HG03280 (cell line): Measurements from ENCODE around the gene EFCAB8.

ENCODE experiments used
- ATAC-seq: cut with Tn5 transposase; IDR thresholded peaks from one replicate; pipeline ENCODE4 v1.9.1; 2021; ENCODE audit warnings: mild to moderate bottlenecking, moderate library complexity; ENCODE audit not compliant: unreplicated experiment

EFCAB8 gene

DNA sequence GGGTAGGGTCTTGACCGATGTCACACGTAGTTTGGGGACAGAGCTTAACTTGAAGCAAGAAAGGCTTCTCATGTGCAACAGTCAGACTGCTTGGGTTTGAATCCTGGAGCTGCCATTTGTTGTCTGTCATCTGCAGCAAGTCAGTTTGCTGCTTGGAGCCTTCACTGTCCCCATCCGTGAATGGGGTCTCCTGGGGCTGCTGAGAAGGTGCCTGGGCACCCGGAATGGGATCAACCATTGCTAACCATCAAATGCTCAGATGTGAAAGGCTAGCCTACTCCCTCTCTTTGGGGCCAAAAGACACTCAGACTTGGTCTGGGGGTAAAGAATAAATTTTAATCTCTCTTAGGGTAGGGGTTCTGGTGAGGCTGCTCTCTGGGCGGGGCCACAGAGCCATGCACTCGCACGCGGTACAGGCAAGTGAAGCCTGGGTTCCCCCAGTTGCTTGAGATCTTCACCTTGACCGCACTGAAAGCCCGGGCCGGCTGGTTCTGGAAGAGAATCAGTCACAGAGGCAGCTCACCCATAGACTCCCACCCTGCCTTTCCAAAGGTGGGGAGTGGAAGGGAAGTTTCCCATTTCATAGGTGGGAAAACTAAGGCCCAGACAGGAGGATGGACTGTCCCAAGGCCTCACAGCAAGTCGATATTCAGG lies 124.9 kb downstream of the EFCAB8 start:
- no peak for ATAC-seq

DNA sequence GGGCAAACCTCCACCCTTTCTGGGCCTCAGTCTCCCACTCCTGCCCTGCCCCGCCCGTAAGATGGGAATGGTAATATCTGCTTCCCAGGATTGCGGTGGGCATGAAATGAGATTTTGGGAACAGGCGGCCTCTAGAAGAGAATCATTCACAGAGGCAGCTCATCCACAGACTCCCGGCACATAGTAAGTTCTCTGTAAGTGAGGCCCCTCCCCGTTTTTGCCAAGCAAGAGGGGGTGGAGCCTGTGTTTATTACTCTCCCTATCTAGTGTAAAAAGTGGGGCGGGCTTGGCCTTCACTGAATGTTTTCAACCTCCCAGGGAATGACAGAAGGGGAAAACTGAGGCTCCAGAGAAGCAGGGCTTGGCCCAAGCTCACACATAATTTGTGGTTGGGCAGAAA lies 125.5 kb downstream of the EFCAB8 start:
- ATAC-seq, result no peak

GRCh38 chr20:32984631-32985354 lies 126.1 kb downstream of the EFCAB8 start:
- ATAC-seq, result no peak

DNA sequence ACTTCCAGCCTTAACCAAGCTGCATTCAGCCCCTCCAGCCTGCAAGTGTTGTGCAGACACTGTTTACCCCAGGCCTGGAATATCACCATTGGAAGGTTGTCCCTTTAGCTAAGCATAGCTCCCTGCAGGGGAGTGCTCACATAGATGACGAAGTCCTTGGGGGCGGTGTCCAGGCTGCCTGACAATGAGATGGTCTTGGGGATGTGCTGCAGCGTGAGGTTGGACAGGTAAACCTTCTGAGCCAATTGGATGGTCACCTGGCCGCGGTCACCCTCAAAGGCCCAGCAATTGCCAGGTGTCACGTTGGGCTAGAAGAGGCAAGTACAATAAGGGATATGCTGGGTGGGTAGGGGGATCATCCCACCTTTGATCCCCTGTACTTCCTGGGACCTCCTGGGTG lies 126.9 kb downstream of the EFCAB8 start:
- ATAC-seq, result no peak

DNA sequence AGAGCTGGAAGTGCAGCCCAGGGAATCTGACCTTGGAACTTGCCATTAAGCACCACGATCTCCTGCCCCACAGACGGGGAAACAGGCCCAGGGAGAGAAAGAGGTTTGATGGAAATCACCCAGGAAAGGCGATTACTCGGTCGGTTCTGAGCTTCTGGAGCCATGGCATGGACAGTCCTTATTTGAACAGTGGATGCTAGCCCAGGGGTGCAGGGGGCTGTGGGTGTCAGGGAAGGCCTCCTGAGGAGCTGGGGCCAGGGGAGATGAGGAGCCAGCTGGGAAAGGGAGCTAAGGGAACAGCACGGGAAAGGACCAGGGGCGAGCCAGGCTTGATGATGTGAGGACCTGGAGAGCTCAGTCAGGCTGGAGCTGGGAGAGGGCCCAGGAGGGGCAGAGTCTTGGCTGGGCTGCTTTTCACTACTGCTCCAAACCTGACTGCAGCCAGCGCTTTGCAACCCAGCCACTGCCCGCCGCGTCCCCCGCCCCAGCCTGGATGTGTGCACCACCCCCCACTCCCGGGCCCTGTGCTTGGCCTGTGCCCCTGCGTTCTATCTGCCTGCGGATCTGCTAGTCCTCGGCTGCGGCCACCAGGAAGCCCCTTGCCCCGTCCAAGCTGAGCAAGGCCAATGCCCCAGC lies 127.7 kb downstream of the EFCAB8 start:
- no peak for ATAC-seq

- ATAC-seq, result no peak
Observed at GRCh38 chr20:32987044-32987825, 128.5 kb downstream of the EFCAB8 start.

DNA sequence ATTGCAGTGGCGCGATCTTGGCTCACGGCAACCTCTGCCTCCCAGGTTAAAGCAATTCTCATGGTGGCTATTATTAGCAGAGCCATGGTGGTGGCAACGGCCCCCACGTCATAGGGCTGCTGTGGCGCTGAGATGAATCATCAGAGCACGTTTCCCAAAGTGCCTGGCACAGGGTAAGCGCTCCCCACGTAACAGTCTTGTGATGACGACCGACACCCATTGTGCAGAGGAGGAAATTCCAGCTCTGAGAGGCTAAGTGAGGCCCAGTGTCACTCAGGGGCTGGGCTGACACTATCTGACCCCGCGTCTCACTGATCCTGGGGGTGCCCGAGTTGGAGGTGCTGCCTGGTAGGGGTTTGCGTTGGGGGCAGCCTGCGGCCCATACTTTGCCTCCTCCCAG lies 129.3 kb downstream of the EFCAB8 start:
- no peak for ATAC-seq

DNA sequence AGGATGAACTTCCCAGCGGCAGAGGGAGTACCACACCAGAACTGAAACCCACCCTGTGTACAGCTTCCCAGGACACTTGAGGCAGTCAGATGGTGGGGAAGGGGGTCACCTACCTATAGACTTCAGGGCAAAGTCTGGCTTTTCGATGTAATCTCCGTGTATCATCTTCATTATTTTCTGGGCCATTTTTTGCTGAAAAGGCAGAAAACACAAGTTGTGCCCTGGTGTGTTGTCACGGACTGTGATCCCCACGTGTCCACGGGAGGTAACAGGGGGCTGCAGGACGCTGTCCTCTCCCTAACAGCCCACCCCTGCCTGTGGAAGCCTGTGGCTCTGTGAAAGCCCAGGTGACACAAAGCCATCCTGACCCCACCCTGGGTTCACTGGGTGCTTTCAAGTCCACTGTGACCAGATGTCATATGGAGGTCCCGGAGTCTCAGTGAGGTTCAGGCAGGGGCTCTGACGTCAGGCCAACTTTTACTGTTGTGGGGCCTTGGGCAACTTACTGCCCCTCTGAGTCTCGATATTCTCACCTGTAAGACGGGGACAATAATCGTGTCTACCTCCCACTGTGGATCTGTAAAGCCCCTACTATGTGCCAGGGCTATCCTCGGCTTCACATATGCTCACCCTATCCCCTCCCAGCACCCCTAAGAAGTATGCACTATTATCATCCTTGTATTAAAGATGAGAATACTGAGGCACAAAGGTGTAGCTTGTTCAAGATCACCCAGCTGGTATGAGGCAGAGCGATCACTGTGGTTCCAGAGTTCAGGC lies 131.0 kb downstream of the EFCAB8 start:
- no peak for ATAC-seq

- ATAC-seq, result no peak
Observed at GRCh38 chr20:32990426-32990825, 131.7 kb downstream of the EFCAB8 start.

DNA sequence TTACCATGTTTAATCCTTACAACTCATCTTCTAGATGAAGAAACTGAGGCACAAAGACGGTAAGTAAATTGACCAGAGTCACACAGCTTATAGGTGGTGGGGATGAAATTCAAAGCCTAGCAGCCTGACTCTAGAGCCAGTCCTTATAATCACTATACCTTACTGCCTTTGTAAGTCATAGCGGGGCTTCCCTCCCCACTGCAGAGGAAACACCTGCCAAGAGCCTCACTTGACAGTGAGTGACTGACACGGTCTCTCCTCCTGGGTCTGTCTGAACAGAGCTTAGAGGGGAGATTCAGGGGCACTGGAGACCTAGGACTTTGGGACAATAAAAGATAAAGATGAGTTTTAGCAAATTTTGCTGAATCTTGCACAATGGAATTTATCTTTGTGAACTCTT lies 132.7 kb downstream of the EFCAB8 start:
- ATAC-seq, result no peak

- ATAC-seq, result no peak
Observed at GRCh38 chr20:32991792-32992641, 133.3 kb downstream of the EFCAB8 start.

DNA sequence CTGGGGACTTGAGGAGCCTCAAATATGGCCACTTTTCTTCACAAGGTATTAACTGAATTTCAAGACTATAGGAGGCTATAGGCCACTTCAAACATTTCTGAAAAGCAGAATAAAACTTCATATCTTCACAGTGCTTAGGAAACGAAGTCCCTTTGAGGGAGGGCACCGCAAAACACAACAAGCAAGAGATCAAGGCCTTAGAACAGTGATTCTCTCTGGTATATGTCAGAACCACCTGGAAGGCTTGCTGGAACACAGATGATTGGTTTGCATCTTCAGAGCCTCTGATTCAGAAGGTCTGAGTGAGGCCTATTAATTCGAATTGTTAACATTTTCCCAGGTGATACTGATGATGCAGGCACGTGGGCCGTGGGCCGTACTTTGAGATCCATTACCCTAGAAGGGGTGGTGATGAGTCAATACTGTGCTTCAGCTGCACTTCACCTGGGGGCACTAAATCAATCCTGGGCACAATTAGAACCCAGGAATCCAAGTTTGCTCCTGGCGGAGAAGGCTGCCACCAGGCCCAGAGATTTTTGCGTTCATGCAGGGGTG lies 134.8 kb downstream of the EFCAB8 start:
- ATAC-seq, result no peak

GRCh38 chr20:32995802-32996201 lies 137.1 kb downstream of the EFCAB8 start:
- no peak for ATAC-seq

- no peak for ATAC-seq
Observed at GRCh38 chr20:32997431-32997830, 138.7 kb downstream of the EFCAB8 start.

GRCh38 chr20:32999603-33000250 lies 141.0 kb downstream of the EFCAB8 start:
- no peak for ATAC-seq

DNA sequence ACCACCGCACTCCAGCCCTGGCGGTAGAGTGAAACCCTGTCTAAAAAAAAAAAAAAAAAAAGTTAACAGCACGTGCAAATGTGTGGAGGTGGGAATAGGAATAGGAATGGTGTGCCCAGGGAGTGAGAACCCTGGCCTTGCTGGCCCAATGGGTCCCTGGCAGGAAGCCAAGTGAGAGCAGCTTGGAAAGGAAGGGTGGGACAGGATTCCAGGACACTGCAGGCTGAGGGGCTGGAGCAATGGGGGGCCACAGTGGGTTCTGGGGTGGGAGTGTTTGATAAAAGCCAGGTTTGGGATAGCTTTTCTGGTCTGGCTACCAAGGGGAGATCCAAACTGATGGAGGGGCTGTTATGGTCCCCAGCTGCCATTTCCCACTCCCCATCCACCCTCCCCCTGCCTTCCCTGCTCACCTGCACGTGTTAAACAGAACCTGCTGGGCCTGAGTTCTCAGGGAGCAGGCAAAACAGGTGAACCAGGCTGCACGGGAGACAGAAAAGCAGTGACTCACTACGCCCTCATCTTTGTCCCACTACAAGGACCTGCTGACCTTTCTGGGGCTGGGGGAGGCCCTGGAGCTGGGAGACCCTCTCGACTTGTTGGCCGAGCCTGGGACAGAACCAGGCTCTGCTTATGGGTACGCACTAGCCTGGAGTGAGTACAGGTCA lies 142.2 kb downstream of the EFCAB8 start:
- ATAC-seq, result no peak

- ATAC-seq, result no peak
Observed at GRCh38 chr20:33002087-33002808, 143.5 kb downstream of the EFCAB8 start.
